Cerebellar nuclear complex (tissue), 1 donor: ENCODE measurements around the gene SLC51A.
A peak's percentile ranks its signal among the peaks of the same experiment; 100 is the strongest.

Source experiments
- DNase-seq, 2 experiments: peaks; one replicate each; lab custom pipeline; 2025; lab: John Stamatoyannopoulos, UW

The SLC51A gene

GRCh38 chr3:196216681-196217211 lies 412 bp downstream of the SLC51A start:
- no peak for DNase-seq

- DNase-seq, result no peak
These were observed 1.2 kb downstream of the SLC51A start for GRCh38 chr3:196217307-196218154.

GRCh38 chr3:196218155-196218712 lies 1.9 kb downstream of the SLC51A start:
- no peak for DNase-seq

GRCh38 chr3:196219194-196219969 lies 3.0 kb downstream of the SLC51A start:
- peak; percentile 5 to 48 for DNase-seq

GRCh38 chr3:196219970-196220311 lies 3.6 kb downstream of the SLC51A start:
- no peak for DNase-seq

- no peak for DNase-seq
These were observed 4.3 kb downstream of the SLC51A start for GRCh38 chr3:196220587-196220986.

GRCh38 chr3:196220991-196221390 lies 4.7 kb downstream of the SLC51A start:
- no peak for DNase-seq

- DNase-seq, result no peak
These were observed 6.7 kb downstream of the SLC51A start for GRCh38 chr3:196222876-196223595.

GRCh38 chr3:196225086-196225485 lies 8.8 kb downstream of the SLC51A start:
- no peak for DNase-seq

- no peak for DNase-seq
These were observed 9.5 kb downstream of the SLC51A start for GRCh38 chr3:196225763-196226364.

- DNase-seq, result no peak
These were observed 10.8 kb downstream of the SLC51A start for GRCh38 chr3:196227121-196227561.

- DNase-seq, result no peak
These were observed 11.5 kb downstream of the SLC51A start for GRCh38 chr3:196227629-196228493.

- no peak for DNase-seq
These were observed 16.0 kb downstream of the SLC51A start for GRCh38 chr3:196232154-196232881.

- DNase-seq, result no peak
These were observed 16.5 kb downstream of the SLC51A start for GRCh38 chr3:196232882-196233251.

- DNase-seq, result no peak
These were observed 19.3 kb downstream of the SLC51A start for GRCh38 chr3:196235452-196236122.

GRCh38 chr3:196236223-196236622 lies 19.9 kb downstream of the SLC51A start:
- DNase-seq, result no peak

GRCh38 chr3:196237203-196237602 lies 20.9 kb downstream of the SLC51A start:
- no peak for DNase-seq

- DNase-seq, result no peak
These were observed 22.6 kb downstream of the SLC51A start for GRCh38 chr3:196238612-196239560.
